ENCODE data around the gene VMO1. TPM values are rescaled to one million over a fixed set of nuclear protein-coding genes. Genes with fewer than 3 reads are reported as not detected.

The VMO1 gene
- total RNA-seq: 1.1 TPM in 1 of 2 replicates, not detected in the other

GRCh38 chr17:4786106-4786511 is at the start of gene VMO1:
VMO1 (minus strand) TSS chr17:4786364; CDS start chr17:4786352, 12 bp downstream.

GRCh38 chr17:4833178-4833940 is 47.2 kb upstream of the VMO1 start, which contains the start of gene MINK1:
MINK1 (plus strand) TSS chr17:4833340; CDS start chr17:4833584, 244 bp downstream.

DNA sequence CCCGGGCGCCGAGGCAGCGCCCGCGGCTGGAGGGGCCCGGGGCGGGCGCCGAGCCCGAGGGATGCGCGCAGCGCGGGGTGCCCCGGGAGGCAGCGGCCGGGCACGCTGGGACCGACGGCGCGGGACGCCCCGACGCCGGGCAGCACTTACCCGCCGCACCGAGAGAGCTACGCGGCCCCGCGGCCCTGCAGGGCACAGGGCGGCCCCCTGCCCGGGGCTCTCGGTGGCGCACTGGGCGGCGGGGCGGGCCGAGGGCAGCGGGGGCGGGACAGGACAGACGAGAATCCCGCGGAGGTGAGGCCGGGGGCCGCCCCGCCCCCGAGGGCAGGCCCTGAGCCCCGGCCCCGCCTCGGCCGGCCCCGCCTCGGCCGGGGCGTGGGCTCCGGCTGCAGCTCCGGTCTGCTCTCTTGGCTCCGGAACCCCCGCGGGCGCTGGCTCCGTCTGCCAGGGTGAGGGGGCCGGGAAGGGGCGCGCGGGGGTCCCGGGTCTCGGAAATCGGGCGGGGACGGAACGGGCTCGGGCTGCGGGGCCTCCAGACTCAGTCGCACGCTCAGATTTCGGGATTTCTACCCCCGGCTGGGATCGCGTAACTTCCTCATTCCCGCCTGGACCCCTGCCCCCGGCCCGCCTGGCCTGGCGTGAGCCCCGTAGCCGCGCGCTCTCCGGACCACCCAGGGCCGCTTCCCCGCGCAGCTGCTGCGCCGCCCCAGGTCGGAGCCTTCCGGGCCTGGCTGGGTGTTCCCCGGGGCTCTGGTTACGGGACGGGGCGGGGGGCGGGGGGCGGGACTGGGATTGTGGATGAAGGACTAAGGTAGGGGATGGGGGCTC is 20.8 kb upstream of the VMO1 start, which contains the start of gene PLD2:
Gene PLD2, plus strand, starts transcription at position 376 of the 828 bp plus-strand sequence. CDS start 621 bp downstream, outside the sequence.

GRCh38 chr17:4802228-4802627 is 16.1 kb upstream of the VMO1 start, which contains the start of gene C17orf114:
C17orf114 (minus strand) TSS chr17:4802328.

DNA sequence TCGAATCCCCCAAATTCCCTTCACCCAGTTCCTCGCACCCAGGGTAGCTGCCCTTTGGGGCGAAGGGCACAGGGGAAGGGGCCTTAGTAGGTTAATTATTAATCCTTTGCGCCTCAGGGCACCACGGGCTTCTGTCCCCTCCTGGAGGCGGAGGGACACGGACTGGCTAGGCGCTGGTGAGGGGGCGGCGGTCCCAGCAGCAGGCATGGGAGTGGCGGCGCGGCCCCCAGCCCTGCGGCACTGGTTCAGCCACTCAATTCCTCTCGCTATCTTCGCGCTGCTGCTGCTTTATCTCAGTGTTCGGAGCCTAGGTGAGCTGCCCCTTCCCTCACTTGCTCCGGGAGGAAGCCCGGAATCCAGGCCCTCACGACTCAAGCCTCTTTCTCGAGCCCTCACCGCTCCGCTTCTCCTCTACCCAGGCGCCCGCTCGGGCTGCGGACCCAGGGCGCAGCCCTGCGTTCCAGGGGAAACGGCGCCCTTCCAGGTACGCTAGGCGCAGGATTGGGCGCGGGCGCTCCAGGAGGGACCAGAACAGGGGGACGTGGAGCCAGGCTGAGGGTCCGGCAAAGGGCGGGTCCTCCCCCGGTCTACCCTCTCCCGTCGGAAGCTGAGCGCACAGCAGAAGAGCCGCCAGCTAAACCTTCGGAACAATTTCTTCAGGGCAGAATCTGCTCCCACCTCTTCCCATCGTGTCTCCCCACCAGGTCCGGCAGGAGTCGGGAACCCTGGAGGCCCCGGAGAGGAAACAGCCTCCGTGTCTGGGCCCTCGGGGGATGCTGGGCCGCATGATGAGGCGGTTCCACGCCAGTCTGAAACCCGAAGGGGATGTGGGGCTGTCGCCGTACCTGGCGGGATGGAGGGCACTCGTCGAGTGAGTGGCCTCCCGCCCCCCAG is 2.9 kb upstream of the VMO1 start, which contains the start of gene GLTPD2:
Gene GLTPD2, plus strand, starts transcription at position 158 of the 894 bp plus-strand sequence. Its CDS starts 48 bp downstream, at position 206.

GRCh38 chr17:4771519-4772234 is 14.5 kb downstream of the VMO1 start, which contains the start of gene TM4SF5:
TM4SF5 (plus strand) TSS chr17:4771886; CDS start chr17:4771923, 37 bp downstream.

DNA sequence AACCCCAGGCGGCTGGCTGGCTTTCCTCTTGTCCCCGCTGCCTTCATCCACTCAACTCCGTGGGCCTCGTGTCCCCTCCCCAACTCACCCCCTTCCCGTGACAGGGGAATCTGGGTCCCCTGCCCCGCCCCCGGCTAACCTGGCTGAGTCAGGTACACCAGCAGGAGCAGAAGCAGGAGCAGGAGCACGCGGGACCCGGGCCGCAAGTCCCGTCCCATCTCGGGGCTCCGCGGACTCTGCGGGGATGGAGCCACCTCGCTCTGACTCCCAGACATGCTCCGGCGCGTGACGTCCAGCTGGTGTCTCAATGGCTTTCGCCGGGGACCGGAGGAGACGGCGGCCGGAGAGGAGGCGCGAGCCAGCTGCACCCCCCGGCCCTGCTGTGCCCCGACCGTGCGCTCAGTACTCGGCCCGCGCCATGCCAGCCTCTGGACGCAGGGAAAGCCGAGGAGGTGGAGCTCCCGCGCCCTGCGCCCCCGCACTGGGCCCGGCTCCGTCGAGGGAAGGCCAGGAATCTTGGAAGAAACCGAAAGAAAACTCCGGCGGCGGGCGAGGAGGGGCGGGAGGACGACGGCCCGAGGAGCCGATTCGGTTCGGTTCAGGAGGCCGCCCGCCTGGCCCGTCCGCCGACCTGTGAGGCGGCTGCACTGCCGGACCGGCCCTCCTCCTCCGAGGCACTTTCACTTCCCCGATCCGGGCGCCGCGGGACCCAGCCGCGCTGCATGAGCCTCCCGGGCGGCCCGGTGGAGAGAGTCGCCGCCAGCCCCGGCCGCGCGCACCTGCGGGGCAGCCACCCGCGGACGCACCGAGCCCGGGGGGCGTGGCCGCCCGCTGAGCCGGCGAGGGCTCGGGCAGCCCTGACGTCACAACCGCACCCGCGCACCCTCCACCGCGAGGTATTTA is 46.8 kb downstream of the VMO1 start, which contains the start of the genes CXCL16 and ZMYND15:
Gene CXCL16, minus strand, starts transcription at position 807 of the 903 bp plus-strand sequence. Its CDS starts 589 bp downstream, at position 218.
Gene ZMYND15, plus strand, starts transcription at position 712 of the 903 bp plus-strand sequence. CDS start 716 bp downstream, outside the sequence.

Other genes with a start within 250 kb of the VMO1 start
- 76.8 and 109 TPM in 2 replicates for gene MYBBP1A, start 231.0 kb downstream of the VMO1 start, total RNA-seq
- gene GGT6, start 225.8 kb downstream of the VMO1 start, total RNA-seq: not detected in 2 replicates
- gene SMTNL2, start 201.8 kb downstream of the VMO1 start, total RNA-seq: 0.33 and 16.9 TPM in 2 replicates
- gene ALOX15, start 144.7 kb downstream of the VMO1 start, total RNA-seq: under 0.01 TPM in 1 of 2 replicates, not detected in the other
- 51.6 and 56.2 TPM in 2 replicates for gene PELP1, start 82.2 kb downstream of the VMO1 start, total RNA-seq
- 9.0 and 10.3 TPM in 2 replicates for gene ARRB2, start 75.7 kb downstream of the VMO1 start, total RNA-seq
- gene MED11, start 54.9 kb downstream of the VMO1 start, total RNA-seq: 17.1 and 22.3 TPM in 2 replicates
- 0.13 and 0.16 TPM in 2 replicates for gene ZMYND15, start 46.5 kb downstream of the VMO1 start, total RNA-seq
- 2.1 and 10.4 TPM in 2 replicates for gene CXCL16, start 46.4 kb downstream of the VMO1 start, total RNA-seq
- not detected in 2 replicates for gene TM4SF5, start 14.5 kb downstream of the VMO1 start, total RNA-seq
- gene GLTPD2, start 2.6 kb upstream of the VMO1 start, total RNA-seq: 0.49 TPM in 1 of 2 replicates, not detected in the other
- 181 and 242 TPM in 2 replicates for gene PSMB6, start 9.8 kb upstream of the VMO1 start, total RNA-seq
- 13.5 and 30.9 TPM in 2 replicates for gene PLD2, start 20.8 kb upstream of the VMO1 start, total RNA-seq
- 18.9 and 22.6 TPM in 2 replicates for gene MINK1, start 47.0 kb upstream of the VMO1 start, total RNA-seq
- gene C17orf107, start 113.2 kb upstream of the VMO1 start, total RNA-seq: 1.8 and 8.4 TPM in 2 replicates
- gene CHRNE, start 116.7 kb upstream of the VMO1 start, total RNA-seq: 0.16 and 1.4 TPM in 2 replicates
- gene GP1BA, start 145.9 kb upstream of the VMO1 start, total RNA-seq: not detected in 2 replicates
- 66.6 and 80.7 TPM in 2 replicates for gene SLC25A11, start 153.7 kb upstream of the VMO1 start, total RNA-seq
- gene RNF167, start 153.9 kb upstream of the VMO1 start, total RNA-seq: 53.3 and 56.0 TPM in 2 replicates
- gene PFN1, start 162.2 kb upstream of the VMO1 start, total RNA-seq: 1,852 and 3,641 TPM in 2 replicates
- gene ENO3, start 164.8 kb upstream of the VMO1 start, total RNA-seq: 2.0 and 5.2 TPM in 2 replicates
- gene SPAG7, start 181.5 kb upstream of the VMO1 start, total RNA-seq: 41.7 and 55.0 TPM in 2 replicates
- 21.5 and 30.9 TPM in 2 replicates for gene CAMTA2, start 201.3 kb upstream of the VMO1 start, total RNA-seq
- 0.33 and 2.0 TPM in 2 replicates for gene INCA1, start 211.2 kb upstream of the VMO1 start, total RNA-seq
- 68.6 and 71.5 TPM in 2 replicates for gene KIF1C, start 211.6 kb upstream of the VMO1 start, total RNA-seq
- gene SLC52A1, start 249.1 kb upstream of the VMO1 start, total RNA-seq: under 0.01 TPM in 1 of 2 replicates, not detected in the other

Measured in mesangial cell (primary cell).